Midbrain (tissue), 1 donor: Measurements from ENCODE around the gene PLOD1.
"Not testable (repeated sequence)": the region's sequence is repeated elsewhere in the genome, so short reads cannot be mapped to it uniquely, and the experiment has no call there.

Source experiments
- DNase-seq: peaks from one replicate; lab custom pipeline; 2025; lab: John Stamatoyannopoulos, UW

The PLOD1 gene

DNA sequence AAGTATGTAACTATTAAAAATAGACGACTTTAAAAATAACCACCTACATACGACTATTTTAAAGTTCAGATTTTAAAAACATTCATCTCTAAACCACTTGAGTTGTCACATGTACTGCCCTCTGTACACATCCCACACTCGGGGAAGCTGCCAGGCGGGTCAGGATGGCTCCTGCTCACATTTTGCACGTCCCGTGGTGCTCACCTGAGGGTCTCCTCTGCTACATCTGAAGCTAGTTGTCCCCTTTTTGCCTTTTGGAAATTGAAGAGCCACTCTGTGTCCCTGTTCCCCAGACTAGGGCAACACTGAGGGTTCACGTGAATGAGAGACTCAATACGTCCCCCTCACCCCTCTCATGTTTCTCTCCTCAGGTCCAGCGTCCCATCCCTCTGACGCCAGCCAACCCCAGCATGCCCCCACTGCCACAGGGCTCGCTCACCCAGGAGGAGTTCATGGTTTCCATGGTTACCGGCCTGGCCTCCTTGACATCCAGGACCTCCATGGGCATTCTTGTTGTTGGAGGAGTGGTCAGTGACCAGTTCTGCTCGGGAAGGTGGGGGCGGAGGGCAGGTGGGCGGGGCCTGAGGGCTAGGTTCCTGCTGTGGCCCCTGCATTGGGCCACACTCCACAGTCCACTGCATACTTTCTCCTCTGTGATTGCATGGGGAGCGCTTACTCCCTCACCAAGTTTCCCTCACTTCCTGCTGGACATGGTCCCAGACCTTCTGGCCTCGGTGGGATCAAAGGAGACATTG lies 71.8 kb downstream of the PLOD1 start:
- DNase-seq, result no peak

DNA sequence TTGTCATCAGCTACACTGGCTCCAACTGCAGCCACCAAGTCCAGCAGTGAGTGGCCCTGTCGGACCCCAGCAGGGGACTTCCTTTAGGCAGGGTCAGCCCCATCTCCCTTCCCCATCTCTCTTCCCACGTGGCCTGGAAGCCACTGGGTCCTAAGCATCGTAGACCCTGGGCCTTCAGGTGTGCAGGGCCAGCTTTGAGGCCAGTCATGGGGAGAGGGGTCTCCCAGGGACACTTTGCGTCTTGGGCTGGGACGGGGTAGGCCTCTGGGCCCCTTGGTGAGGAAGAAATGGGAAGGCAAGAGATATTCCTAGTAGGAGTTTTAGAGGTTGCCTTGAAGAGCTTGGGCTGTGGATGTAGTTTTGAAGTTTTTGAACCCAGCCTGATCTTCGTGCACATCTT lies 72.7 kb downstream of the PLOD1 start:
- DNase-seq, result no peak

GRCh38 chr1:12008355-12008754 lies 73.8 kb downstream of the PLOD1 start:
- not testable (repeated sequence) for DNase-seq

- no peak for DNase-seq
These were observed 74.9 kb downstream of the PLOD1 start for GRCh38 chr1:12009318-12009947.

DNA sequence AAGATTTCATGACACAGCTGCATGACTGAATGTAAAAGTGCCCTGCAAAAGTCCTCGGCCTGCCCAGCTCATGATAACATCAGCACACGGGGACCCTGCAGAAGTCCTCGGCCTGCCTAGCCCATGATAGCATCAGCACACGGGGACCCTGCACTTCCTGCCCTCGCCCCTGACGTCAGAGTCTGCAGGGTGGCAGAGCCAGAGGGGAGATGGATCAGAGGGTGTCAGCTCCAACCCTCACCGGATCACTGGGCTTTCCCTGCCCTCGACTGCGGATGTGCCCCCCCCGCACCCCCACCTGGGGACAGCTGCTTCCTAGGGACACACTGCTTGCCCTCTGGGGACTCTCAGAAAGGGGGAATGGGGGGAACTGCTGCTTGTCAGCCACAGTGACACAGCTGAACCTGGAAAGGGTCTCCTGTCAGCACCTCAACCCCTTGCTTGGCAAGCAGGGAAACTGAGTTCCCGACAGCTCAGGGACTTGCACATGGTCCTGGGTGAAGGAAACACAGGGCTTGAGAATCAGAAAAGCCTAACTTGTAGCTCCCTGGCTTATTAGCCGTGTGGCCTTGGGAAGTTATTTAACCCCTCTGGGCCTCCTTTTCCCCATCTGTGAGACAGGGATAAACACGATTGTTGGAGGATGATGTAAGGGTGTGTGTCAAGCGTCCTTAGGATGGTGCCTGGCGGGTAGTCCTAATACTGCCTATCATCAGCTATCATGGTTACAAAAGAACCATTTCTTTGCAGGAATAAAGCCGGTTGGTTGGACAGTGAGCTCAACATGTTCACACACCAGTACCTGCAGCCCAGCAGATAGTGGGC lies 76.4 kb downstream of the PLOD1 start:
- DNase-seq, result no peak

GRCh38 chr1:12011998-12012397 lies 77.5 kb downstream of the PLOD1 start:
- DNase-seq, result no peak

GRCh38 chr1:12012560-12013316 lies 78.2 kb downstream of the PLOD1 start:
- no peak for DNase-seq

DNA sequence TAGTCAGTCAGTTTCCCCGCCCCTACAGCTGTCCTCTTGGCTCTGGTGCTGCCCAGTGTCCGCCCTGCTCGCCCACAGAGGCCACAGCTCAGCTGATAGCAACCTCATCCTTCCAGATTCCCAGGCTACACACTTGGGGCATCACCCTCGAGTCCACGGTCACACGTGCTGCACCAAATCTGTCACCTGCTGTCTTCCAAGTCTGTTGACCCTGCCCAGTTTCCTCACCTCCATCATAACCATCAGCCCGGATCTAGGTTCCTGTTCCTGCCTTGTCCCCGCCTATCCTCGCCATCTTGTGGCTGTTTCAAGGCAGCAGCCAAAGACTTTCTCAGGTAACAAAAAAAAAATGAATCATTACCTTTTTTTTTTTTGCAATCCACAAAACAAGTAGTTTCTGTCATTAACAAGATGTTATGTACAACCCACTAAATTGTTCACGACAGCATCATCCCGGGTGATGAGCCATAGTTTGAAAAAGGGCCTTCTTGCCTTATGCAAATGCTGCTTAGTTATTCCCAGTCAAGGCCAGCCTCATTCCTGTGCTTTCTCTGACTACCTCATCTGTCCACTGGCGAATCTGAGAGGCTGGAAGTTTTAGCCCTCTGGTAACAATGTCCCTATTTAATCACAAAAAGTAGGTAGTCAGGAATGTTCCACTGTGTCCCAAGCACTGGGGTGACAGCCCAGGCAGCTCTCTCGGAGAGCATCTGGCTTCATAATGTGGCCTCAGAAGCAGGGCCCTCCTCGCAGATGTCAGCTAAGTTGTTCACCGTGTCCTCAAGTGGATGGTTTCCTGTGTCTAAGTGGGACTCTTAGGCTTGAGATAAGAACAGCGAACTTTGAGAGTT lies 79.8 kb downstream of the PLOD1 start:
- no peak for DNase-seq

DNA sequence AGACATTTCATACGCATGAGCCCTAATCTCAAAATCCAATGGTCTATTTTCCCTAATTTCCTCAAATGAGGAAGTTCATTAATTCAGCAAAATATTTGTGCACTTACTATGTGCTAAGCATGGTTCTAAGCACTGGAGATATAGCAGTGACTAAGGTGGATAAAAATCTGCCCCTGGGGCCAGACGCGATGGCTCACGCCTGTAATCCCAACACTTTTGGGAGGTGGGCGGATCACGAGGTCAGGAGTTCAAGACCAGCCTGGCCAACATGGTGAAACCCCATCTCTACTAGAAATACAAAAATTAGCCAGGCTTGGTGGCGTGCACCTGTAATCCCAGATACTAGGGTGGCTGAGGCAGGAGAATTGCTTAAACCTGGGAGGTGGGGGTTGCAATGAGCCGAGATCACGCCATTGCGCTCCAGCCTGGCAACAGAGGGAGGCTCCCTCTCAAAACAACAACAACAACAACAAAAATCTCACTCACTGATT lies 80.5 kb downstream of the PLOD1 start:
- no peak for DNase-seq

DNA sequence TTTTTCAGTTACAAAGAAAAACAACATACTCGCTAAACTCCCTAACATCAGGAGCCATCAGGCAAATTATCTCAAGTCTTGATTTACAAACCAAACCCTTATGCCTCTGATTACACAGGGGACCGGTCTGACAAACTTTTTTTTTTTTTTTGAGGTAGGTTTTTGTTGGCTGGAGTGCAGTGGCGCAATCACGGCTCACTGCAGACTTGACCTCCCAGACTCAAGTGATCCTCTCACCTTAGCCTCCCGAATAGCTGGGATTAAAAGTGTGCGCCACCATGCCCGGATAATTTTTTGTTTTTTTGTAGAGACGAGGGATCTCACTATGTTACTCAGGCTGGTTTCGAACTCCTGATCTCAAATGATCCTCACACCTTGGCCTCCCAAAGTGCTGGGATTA lies 81.0 kb downstream of the PLOD1 start:
- DNase-seq, result no peak

GRCh38 chr1:12016182-12016581 lies 81.7 kb downstream of the PLOD1 start:
- DNase-seq, result no peak

DNA sequence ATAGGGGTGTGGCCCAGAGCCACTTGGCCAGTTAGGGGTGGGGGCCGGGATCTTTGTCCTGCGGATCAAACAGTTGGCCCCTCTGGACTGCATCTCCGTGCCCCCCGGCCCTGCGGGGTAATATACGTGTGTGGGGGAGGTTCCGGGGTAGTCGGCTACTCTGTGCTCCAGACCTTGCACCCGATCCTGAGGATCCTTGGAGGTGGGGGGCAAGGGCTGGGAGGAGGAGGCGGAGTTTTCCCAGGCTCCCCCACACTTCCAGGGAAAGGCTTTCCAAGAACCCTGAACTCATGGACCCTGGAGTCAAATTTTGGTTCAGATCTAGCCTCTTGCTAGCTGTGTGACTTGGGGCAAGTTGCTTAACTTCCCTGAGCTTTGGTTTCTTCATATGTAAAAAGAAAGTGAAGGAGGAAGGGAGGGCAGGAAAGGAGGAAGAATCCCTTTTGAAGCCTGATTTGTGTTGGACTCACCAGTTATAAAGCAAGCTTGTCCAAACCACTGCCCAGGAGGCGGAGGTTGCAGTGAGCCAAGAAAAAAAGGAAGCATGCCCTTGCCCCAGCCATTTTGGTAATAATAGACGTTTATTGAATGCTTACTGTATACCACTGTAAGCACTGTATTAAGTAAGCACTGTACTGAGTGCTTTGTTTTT lies 85.5 kb downstream of the PLOD1 start:
- no peak for DNase-seq

GRCh38 chr1:12021616-12022015 lies 87.1 kb downstream of the PLOD1 start:
- no peak for DNase-seq

- no peak for DNase-seq
These were observed 87.5 kb downstream of the PLOD1 start for GRCh38 chr1:12022036-12022435.
